CD14-positive monocyte (primary cell): Measurements from ENCODE around the gene GUCY1A1. TPM values are rescaled to one million over a fixed set of nuclear protein-coding genes. Genes with fewer than 3 reads are reported as not detected.
A peak's percentile ranks its signal among the peaks of the same experiment; 100 is the strongest.

Experiments
- DNase-seq, 3 donors: peaks; one replicate each; pipeline ENCODE4 v3.0.0-alpha.2; 2011 to 2022
- H2AFZ ChIP-seq: 2 replicates; pipeline ENCODE4 v1.6.0; 2012; ENCODE audit warnings: mild to moderate bottlenecking, low read depth, low read length, inconsistent platforms; ENCODE audit not compliant: insufficient read depth, poor library complexity, severe bottlenecking
- H3K27ac ChIP-seq, 2 donors: 1 replicate in 1 of 2; 2 replicates in 1 of 2; pipeline ENCODE4 v1.5.1; 2012 to 2013; ENCODE audit warnings: low read length in 2 of 2, control low read depth in 1 of 2, inconsistent platforms in 1 of 2, low read depth in 1 of 2, mild to moderate bottlenecking in 1 of 2
- H3K27me3 ChIP-seq, 2 donors: one replicate each; pipeline versions ENCODE4 v1.6.0 to v1.6.1; 2011 to 2013; ENCODE audit warnings: low read length in 2 of 2; ENCODE audit not compliant: control insufficient read depth in 2 of 2, insufficient read depth in 2 of 2
- H3K36me3 ChIP-seq, 2 donors: replicated peaks in 1 of 2; 1 replicate in 1 of 2; 2 replicates in 1 of 2; pipeline versions ENCODE4 v1.5.1 to v1.6.1; 2012 to 2013; ENCODE audit warnings: low read length in 2 of 2, control low read depth in 1 of 2, inconsistent platforms in 1 of 2, mild to moderate bottlenecking in 1 of 2; ENCODE audit not compliant: insufficient read depth in 2 of 2, control insufficient read depth in 1 of 2
- H3K4me1 ChIP-seq, 2 donors: 1 replicate in 1 of 2; 2 replicates in 1 of 2; pipeline versions ENCODE4 v1.5.1 to v1.6.1; 2012 to 2013; ENCODE audit warnings: low read length in 2 of 2, control low read depth in 1 of 2, inconsistent platforms in 1 of 2, mild to moderate bottlenecking in 1 of 2, moderate library complexity in 1 of 2; ENCODE audit not compliant: insufficient read depth in 2 of 2, control insufficient read depth in 1 of 2
- H3K4me2 ChIP-seq: replicated peaks from 2 replicates; pipeline ENCODE3; 2012; ENCODE audit warnings: low read length, moderate library complexity, mild to moderate bottlenecking; ENCODE audit not compliant: poor library complexity, severe bottlenecking; ENCODE audit errors: extremely low read depth
- H3K4me3 ChIP-seq, 3 experiments: fragments of 200-600 bp in 1 of 3; sonication (generic) in 1 of 3; replicated peaks in 1 of 3; 1 replicate in 2 of 3; 2 replicates in 1 of 3; pipeline ENCODE4 v1.5.1; 2011 to 2013; ENCODE audit warnings: low read length in 3 of 3, mild to moderate bottlenecking in 3 of 3, control low read depth in 2 of 3, low read depth in 2 of 3, inconsistent platforms in 1 of 3, moderate library complexity in 1 of 3
- H3K79me2 ChIP-seq: 2 replicates; pipeline ENCODE4 v1.6.0; 2012; ENCODE audit warnings: mild to moderate bottlenecking, control low read depth, inconsistent platforms, low read length, moderate library complexity; ENCODE audit not compliant: insufficient read depth
- H3K9ac ChIP-seq: 2 replicates; pipeline ENCODE4 v1.6.0; 2017; ENCODE audit warnings: low read length, mild to moderate bottlenecking; ENCODE audit not compliant: insufficient read depth, poor library complexity, severe bottlenecking
- H3K9me3 ChIP-seq, 2 donors: replicated peaks in 1 of 2; 1 replicate in 1 of 2; 2 replicates in 1 of 2; pipeline versions ENCODE4 v1.5.1 to v1.6.1; 2012 to 2013; ENCODE audit warnings: low read length in 2 of 2, control low read depth in 1 of 2; ENCODE audit not compliant: control insufficient read depth in 1 of 2, insufficient read depth in 1 of 2
- H4K20me1 ChIP-seq: 2 replicates; pipeline ENCODE4 v1.6.0; 2012; ENCODE audit warnings: mild to moderate bottlenecking, low read length, control low read depth, moderate library complexity; ENCODE audit not compliant: insufficient read depth
- H3K27ac Mint-ChIP-seq, 7 donors: one replicate each; pipeline ENCODE4 v1.8.0; 2020; ENCODE audit warnings: mild to moderate bottlenecking in 7 of 7, mixed read lengths in 7 of 7, moderate library complexity in 6 of 7, inconsistent platforms in 2 of 7
- H3K27me3 Mint-ChIP-seq, 3 donors: one replicate each; pipeline ENCODE4 v1.8.0; 2021 to 2022; ENCODE audit warnings: low read depth in 3 of 3, mild to moderate bottlenecking in 3 of 3, mixed read lengths in 3 of 3, moderate library complexity in 3 of 3, inconsistent platforms in 1 of 3
- H3K36me3 Mint-ChIP-seq, 2 donors: one replicate each; pipeline ENCODE4 v1.8.0; 2020; ENCODE audit warnings: mixed read lengths in 2 of 2, inconsistent platforms in 1 of 2, mild to moderate bottlenecking in 1 of 2
- H3K4me1 Mint-ChIP-seq: one replicate; pipeline ENCODE4 v1.8.0; 2020; ENCODE audit warnings: mild to moderate bottlenecking, mixed read lengths
- H3K4me3 Mint-ChIP-seq, 2 donors: one replicate each; pipeline ENCODE4 v1.8.0; 2020; ENCODE audit warnings: mild to moderate bottlenecking in 2 of 2, mixed read lengths in 2 of 2, moderate library complexity in 1 of 2
- H3K9me3 Mint-ChIP-seq, 7 donors: one replicate each; pipeline ENCODE4 v1.8.0; 2020 to 2022; ENCODE audit warnings: mixed read lengths in 7 of 7, mild to moderate bottlenecking in 6 of 7, moderate library complexity in 6 of 7, inconsistent platforms in 2 of 7
- CTCF ChIP-seq: fragments of 200-600 bp; IDR thresholded peaks from one replicate; pipeline ENCODE4 v1.8.0; 2022; ENCODE audit warnings: antibody characterized with exemption, mild to moderate bottlenecking
- WGBS: methylation state at CpG from one replicate; pipeline ENCODE4 v1.1.5; 2013; ENCODE audit warnings: missing lambda C conversion rate; ENCODE audit not compliant: insufficient coverage; 5-methylcytosine and 5-hydroxymethylcytosine counted together
- intact Hi-C, 2 donors: fragments of 100-400 bp; cut with micrococcal nuclease; formaldehyde crosslinking; loops; one replicate each; pipeline versions ENCODE4 v1.15.0 to v1.15.1; 2023
- polyA plus RNA-seq, 3 donors: library from polyadenylated mRNA; depleted of rRNA in 1 of 3; unstranded in 2 of 3; stranded (reverse) in 1 of 3; fragments of 300-500 nt in 2 of 3; fragments of >200 nt in 1 of 3; fragmentation: Illumina TruSeq in 2 of 3; gene quantifications; 1 replicate in 2 of 3; 2 replicates in 1 of 3; pipeline ENCODE4 v1.2.3, GENCODE V29; 2012 to 2021

Gene GUCY1A1
- polyA plus RNA-seq, 3 donors, result 0.88 to 1.2 (median 0.95) TPM

GRCh38 chr4:155759372-155760252, 93.0 kb downstream of the GUCY1A1 start:
- DNase-seq, result peak; percentile 1 to 15 (median 1)
- peaks cover 13% of the 10 kb centered on the region for H3K4me1 Mint-ChIP-seq
- peak overlapping the region in 1 of 2 donors; percentile 9 for H3K27ac ChIP-seq
- H3K27me3 Mint-ChIP-seq, result peaks cover 8 to 21% (median 14%) of the 10 kb centered on the region in 3 donors
- H3K9ac ChIP-seq, result peak overlapping the region; percentile 62
- intact Hi-C loops, result loop anchor here in 1 of 2 donors (10.0 kb wide), 1 partner anchor 85 kb away; no protein-coding TSS in a partner anchor
- H4K20me1 ChIP-seq, result no peaks in the 10 kb centered on the region
- peak overlapping the region; percentile 40 to 82 (median 48) for H3K4me3 ChIP-seq
- no peak for TF ChIP-seq CTCF
- peak overlapping the region; percentile 90 for H3K4me2 ChIP-seq
- peaks cover 3 to 15% of the 10 kb centered on the region in 2 donors for H3K27me3 ChIP-seq
- H2AFZ ChIP-seq, result peak overlapping the region; percentile 92
- no peaks in the 10 kb centered on the region for H3K9me3 ChIP-seq
- H3K36me3 ChIP-seq, result no peaks in the 10 kb centered on the region
- H3K79me2 ChIP-seq, result no peaks in the 10 kb centered on the region
- WGBS, result under 1% methylated on average over 72 of the region's 77 CpGs
- H3K27ac Mint-ChIP-seq, result no peak overlapping the region
- H3K4me3 Mint-ChIP-seq, result peak overlapping the region; percentile 75 to 86
- peaks cover 13 to 18% of the 10 kb centered on the region in 2 donors for H3K4me1 ChIP-seq
- H3K9me3 Mint-ChIP-seq, result peaks cover 0 to 4% (median 2%) of the 10 kb centered on the region in 7 donors
- H3K36me3 Mint-ChIP-seq, result peaks cover 0 to 4% of the 10 kb centered on the region in 2 donors

GRCh38 chr4:155761047-155761446, 94.4 kb downstream of the GUCY1A1 start:
- no peak overlapping the region for H3K27ac Mint-ChIP-seq
- no peaks in the 10 kb centered on the region for H3K79me2 ChIP-seq
- H2AFZ ChIP-seq, result no peak overlapping the region
- H3K4me2 ChIP-seq, result no peak overlapping the region
- no peak overlapping the region for H3K9ac ChIP-seq
- peaks cover 3 to 15% of the 10 kb centered on the region in 2 donors for H3K27me3 ChIP-seq
- WGBS, result no CpG with 5 or more reads among the region's 3 CpGs
- H3K9me3 ChIP-seq, result no peaks in the 10 kb centered on the region
- no peak for DNase-seq
- H3K27me3 Mint-ChIP-seq, result peaks cover 8 to 21% (median 14%) of the 10 kb centered on the region in 3 donors
- TF ChIP-seq CTCF, result no peak
- H3K9me3 Mint-ChIP-seq, result peaks cover 0 to 3% (median 2%) of the 10 kb centered on the region in 7 donors
- H3K4me3 ChIP-seq, result no peak overlapping the region
- H3K36me3 ChIP-seq, result no peaks in the 10 kb centered on the region
- H3K4me3 Mint-ChIP-seq, result no peak overlapping the region
- H3K4me1 Mint-ChIP-seq, result peaks cover 15% of the 10 kb centered on the region
- H4K20me1 ChIP-seq, result no peaks in the 10 kb centered on the region
- H3K27ac ChIP-seq, result no peak overlapping the region
- intact Hi-C loops, result no loop called here
- peaks cover 0 to 4% of the 10 kb centered on the region in 2 donors for H3K36me3 Mint-ChIP-seq
- peaks cover 13 to 18% of the 10 kb centered on the region in 2 donors for H3K4me1 ChIP-seq
